HL-60 (cell line): ENCODE data around the gene SOD1.

Experiments
- CTCF ChIP-seq: IDR thresholded peaks from one replicate; pipeline ENCODE4 v1.5.1; 2011; ENCODE audit warnings: low read length, control low read depth, inconsistent platforms; ENCODE audit not compliant: insufficient read depth
- GABPA ChIP-seq: IDR thresholded peaks from 2 replicates; pipeline ENCODE4 v1.6.1; 2012; ENCODE audit warnings: low read depth
- POLR2AphosphoS5 ChIP-seq: IDR thresholded peaks from 2 replicates; pipeline ENCODE4 v1.6.1; 2012; ENCODE audit warnings: low read depth
- REST ChIP-seq: IDR thresholded peaks from 2 replicates; pipeline ENCODE4 v1.6.1; 2012; ENCODE audit warnings: low read depth; ENCODE audit not compliant: insufficient replicate concordance
- SPI1 ChIP-seq: IDR thresholded peaks from 2 replicates; pipeline ENCODE4 v1.6.1; 2012; ENCODE audit warnings: low read depth, mild to moderate bottlenecking, borderline replicate concordance

DNA sequence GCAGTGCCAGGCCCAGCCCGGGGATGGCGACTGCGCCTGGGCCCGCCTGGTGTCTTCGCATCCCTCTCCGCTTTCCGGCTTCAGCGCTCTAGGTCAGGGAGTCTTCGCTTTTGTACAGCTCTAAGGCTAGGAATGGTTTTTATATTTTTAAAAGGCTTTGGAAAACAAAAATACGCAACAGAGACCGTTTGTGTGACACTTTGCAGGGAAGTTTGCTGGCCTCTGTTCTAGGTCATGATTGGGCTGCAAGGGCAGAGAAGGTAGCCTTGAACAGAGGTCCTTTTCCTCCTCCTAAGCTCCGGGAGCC, 719 bp downstream of the SOD1 start:
- no peak for TF ChIP-seq CTCF
- TF ChIP-seq POLR2AphosphoS5: no peak
- TF ChIP-seq REST: no peak
- TF ChIP-seq SPI1: no peak
- no peak for TF ChIP-seq GABPA
